Hepatocyte (in vitro differentiated cells): ENCODE results near the gene ART3. TPM values are rescaled to one million over a fixed set of nuclear protein-coding genes. Genes with fewer than 3 reads are reported as not detected.

Source experiments
- DNase-seq: peaks from one replicate; pipeline ENCODE4 v3.0.0-alpha.2; 2016; ENCODE audit warnings: low spot score
- H2AFZ ChIP-seq: fragments of 200-600 bp; sonication (generic); 2 replicates; pipeline ENCODE4 v1.6.0; 2016; ENCODE audit warnings: antibody characterized with exemption, mild to moderate bottlenecking
- H3K27ac ChIP-seq: fragments of 200-600 bp; sonication (generic); 2 replicates; pipeline ENCODE4 v1.5.1; 2016; ENCODE audit warnings: mild to moderate bottlenecking
- H3K27me3 ChIP-seq: fragments of 200-600 bp; sonication (generic); 2 replicates; pipeline ENCODE4 v1.6.1; 2016
- H3K36me3 ChIP-seq: fragments of 200-600 bp; sonication (generic); replicated peaks from 2 replicates; pipeline ENCODE4 v1.5.1; 2016; ENCODE audit warnings: low read depth; ENCODE audit not compliant: insufficient read depth
- H3K4me1 ChIP-seq: fragments of 200-600 bp; sonication (generic); 2 replicates; pipeline ENCODE4 v1.5.1; 2016; ENCODE audit warnings: mild to moderate bottlenecking, moderate library complexity; ENCODE audit not compliant: insufficient read depth
- H3K4me2 ChIP-seq: fragments of 200-600 bp; sonication (generic); 2 replicates; pipeline ENCODE4 v1.6.0; 2016
- H3K4me3 ChIP-seq: fragments of 200-600 bp; sonication (generic); 2 replicates; pipeline ENCODE4 v1.5.1; 2016; ENCODE audit warnings: mild to moderate bottlenecking
- H3K79me2 ChIP-seq: fragments of 200-600 bp; sonication (generic); 2 replicates; pipeline ENCODE4 v1.6.0; 2017; ENCODE audit warnings: mild to moderate bottlenecking
- H3K9me2 ChIP-seq: fragments of 200-600 bp; sonication (generic); replicated peaks from 2 replicates; pipeline ENCODE4 v1.6.0; 2017; ENCODE audit warnings: mild to moderate bottlenecking; ENCODE audit not compliant: insufficient read depth
- H3K9me3 ChIP-seq: fragments of 200-600 bp; sonication (generic); 2 replicates; pipeline ENCODE4 v1.5.1; 2016; ENCODE audit warnings: low read depth, mild to moderate bottlenecking
- H4K20me1 ChIP-seq: fragments of 200-600 bp; sonication (generic); 2 replicates; pipeline ENCODE4 v1.6.0; 2016; ENCODE audit warnings: mild to moderate bottlenecking; ENCODE audit not compliant: insufficient read depth, poor library complexity, severe bottlenecking
- EZH2 ChIP-seq: fragments of 200-600 bp; sonication (generic); IDR thresholded peaks from 2 replicates; pipeline ENCODE4 v1.6.1; 2016; ENCODE audit warnings: antibody characterized with exemption, mild to moderate bottlenecking, borderline replicate concordance
- EZH2phosphoT487 ChIP-seq: fragments of 200-600 bp; sonication (generic); IDR thresholded peaks from one replicate; pipeline ENCODE4 v1.6.1; 2018; ENCODE audit warnings: antibody characterized with exemption, mild to moderate bottlenecking, low read depth, moderate library complexity; ENCODE audit not compliant: unreplicated experiment, severe bottlenecking
- WGBS: methylation state at CpG from one replicate; pipeline ENCODE4 v1.1.6; 2016; ENCODE audit warnings: low lambda C conversion rate; ENCODE audit errors: missing lambda C conversion rate; 5-methylcytosine and 5-hydroxymethylcytosine counted together
- polyA plus RNA-seq: library from polyadenylated mRNA; unstranded; fragments of >200 nt; fragmentation: Nextera tagmentation; extraction: Ambion mirVana; gene quantifications from 2 replicates; pipeline ENCODE4 v1.2.1, GENCODE V29; 2016
- total RNA-seq: library from RNA; depleted of rRNA; stranded (reverse); fragments of >200 nt; gene quantifications from 2 replicates; pipeline ENCODE4 v1.2.3, GENCODE V29; 2014
- TF ChIP-seq, protein P1 (sequence below): fragments of 200-600 bp; sonication (generic); IDR thresholded peaks from 2 replicates; pipeline ENCODE4 v1.5.1; 2016; ENCODE audit warnings: antibody characterized with exemption, mild to moderate bottlenecking; ENCODE audit not compliant: poor library complexity

ART3 gene
- total and polyA plus RNA-seq, 2 experiments from 2014 or later = 0.90 to 2.8 TPM

DNA sequence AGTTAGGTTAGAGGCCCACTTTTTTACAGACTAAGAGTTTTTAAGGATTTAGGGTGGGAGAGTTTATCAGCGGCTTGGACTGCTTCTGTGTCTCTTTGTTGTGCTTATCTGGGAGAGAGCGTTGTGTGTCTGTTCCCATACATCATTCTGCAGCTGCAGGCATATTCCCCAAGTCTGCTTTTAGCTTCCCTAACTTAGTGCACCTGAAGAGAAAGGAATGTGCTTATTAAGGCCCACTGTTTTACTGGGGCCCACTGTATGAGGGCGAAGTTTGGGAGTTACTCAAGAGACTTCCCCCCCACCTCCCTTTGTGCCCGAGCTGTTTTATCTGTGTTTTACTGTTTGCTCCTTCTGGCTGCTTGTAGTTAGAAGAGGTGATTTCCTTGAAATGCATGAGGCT is 31.9 kb downstream of the ART3 start:
- Histone ChIP-seq H3K4me2 (no peak overlapping the region), H2AFZ (no peak overlapping the region), H3K27ac (no peak overlapping the region), H3K79me2 (no peaks in the 10 kb centered on the region), H3K9me3 (no peaks in the 10 kb centered on the region), H3K4me1 (no peaks in the 10 kb centered on the region), H4K20me1 (no peaks in the 10 kb centered on the region), H3K36me3 (no peaks in the 10 kb centered on the region), H3K4me3 (no peak overlapping the region), H3K27me3 (no peaks in the 10 kb centered on the region), H3K9me2 (no peaks in the 10 kb centered on the region)
- no peak for TF ChIP-seq EZH2
- TF ChIP-seq, protein P1, sequence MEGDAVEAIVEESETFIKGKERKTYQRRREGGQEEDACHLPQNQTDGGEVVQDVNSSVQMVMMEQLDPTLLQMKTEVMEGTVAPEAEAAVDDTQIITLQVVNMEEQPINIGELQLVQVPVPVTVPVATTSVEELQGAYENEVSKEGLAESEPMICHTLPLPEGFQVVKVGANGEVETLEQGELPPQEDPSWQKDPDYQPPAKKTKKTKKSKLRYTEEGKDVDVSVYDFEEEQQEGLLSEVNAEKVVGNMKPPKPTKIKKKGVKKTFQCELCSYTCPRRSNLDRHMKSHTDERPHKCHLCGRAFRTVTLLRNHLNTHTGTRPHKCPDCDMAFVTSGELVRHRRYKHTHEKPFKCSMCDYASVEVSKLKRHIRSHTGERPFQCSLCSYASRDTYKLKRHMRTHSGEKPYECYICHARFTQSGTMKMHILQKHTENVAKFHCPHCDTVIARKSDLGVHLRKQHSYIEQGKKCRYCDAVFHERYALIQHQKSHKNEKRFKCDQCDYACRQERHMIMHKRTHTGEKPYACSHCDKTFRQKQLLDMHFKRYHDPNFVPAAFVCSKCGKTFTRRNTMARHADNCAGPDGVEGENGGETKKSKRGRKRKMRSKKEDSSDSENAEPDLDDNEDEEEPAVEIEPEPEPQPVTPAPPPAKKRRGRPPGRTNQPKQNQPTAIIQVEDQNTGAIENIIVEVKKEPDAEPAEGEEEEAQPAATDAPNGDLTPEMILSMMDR = no peak
- TF ChIP-seq EZH2phosphoT487 = no peak
- 31% methylated on average over 4 of the region's 4 CpGs for WGBS
- no peak for DNase-seq

DNA sequence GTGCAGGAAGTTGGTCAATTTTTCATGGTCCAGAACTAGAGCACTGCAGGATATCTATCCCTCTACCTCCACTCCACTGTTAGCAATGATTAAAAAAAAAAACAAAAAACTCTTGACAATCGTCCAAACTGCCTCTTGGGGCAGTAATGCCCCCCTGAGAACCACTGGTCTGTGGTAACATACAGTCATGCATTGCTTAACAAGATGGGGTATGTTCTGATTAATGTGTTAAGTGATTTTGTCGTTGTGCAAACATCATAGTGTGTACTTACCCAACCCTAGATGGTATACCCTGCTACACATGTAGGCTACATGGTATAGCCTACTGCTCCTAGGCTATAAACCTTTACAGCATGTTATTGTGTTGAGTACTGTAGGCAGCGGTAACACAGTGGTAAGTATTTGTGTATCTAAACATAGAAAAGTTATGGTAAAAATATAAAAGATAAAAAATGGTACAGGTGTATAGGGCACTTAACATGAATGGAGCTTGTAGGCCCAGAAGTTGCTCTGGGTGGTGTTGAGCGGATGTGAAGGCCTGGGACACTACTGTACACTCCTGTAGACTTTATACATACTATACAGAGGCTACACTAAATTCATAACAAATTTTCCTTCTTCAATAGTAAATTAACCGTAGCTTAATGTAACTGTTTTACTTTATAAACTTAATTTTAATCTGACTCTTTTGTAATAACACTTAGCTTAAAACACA is 34.1 kb downstream of the ART3 start:
- no peaks in the 10 kb centered on the region for H3K27me3 ChIP-seq
- no peak overlapping the region for H3K4me2 ChIP-seq
- H3K27ac ChIP-seq = no peak overlapping the region
- TF ChIP-seq EZH2phosphoT487 = no peak
- no peak for TF ChIP-seq EZH2
- TF ChIP-seq, protein P1 = no peak
- H3K9me2 ChIP-seq = no peaks in the 10 kb centered on the region
- H3K4me1 ChIP-seq = no peaks in the 10 kb centered on the region
- no peaks in the 10 kb centered on the region for H3K9me3 ChIP-seq
- no peaks in the 10 kb centered on the region for H3K79me2 ChIP-seq
- H2AFZ ChIP-seq = no peak overlapping the region
- H3K36me3 ChIP-seq = no peaks in the 10 kb centered on the region
- WGBS = 72% methylated on average over 5 of the region's 5 CpGs
- H4K20me1 ChIP-seq = no peaks in the 10 kb centered on the region
- no peak overlapping the region for H3K4me3 ChIP-seq
- no peak for DNase-seq

DNA sequence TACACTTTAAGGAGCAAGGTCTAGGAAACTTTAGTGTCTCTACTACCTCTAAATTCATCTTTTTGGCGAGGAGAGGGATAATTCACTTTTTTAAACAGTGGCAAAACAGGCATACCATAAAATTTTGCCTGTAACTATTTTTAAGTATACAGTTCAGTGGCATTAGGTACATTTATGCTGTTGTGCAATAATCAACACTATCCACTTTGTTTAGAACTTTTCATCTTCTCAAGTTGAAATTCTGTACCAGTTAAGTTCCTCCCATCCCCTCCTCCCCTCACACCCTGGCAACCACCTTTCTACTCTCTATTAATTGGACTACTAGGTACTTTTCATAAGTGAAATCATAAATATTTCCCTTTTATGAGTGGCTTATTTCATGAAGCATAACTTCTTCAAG is 42.3 kb downstream of the ART3 start:
- no peak for DNase-seq
- H3K9me2 ChIP-seq = no peaks in the 10 kb centered on the region
- H3K27ac ChIP-seq = no peak overlapping the region
- TF ChIP-seq EZH2 = no peak
- TF ChIP-seq EZH2phosphoT487 = no peak
- TF ChIP-seq, protein P1 = no peak
- no peaks in the 10 kb centered on the region for H3K4me1 ChIP-seq
- 100% methylated on average over 1 of the region's 1 CpG for WGBS
- H4K20me1 ChIP-seq = no peaks in the 10 kb centered on the region
- no peak overlapping the region for H3K4me2 ChIP-seq
- no peaks in the 10 kb centered on the region for H3K27me3 ChIP-seq
- no peaks in the 10 kb centered on the region for H3K36me3 ChIP-seq
- no peak overlapping the region for H3K4me3 ChIP-seq
- no peak overlapping the region for H2AFZ ChIP-seq
- no peaks in the 10 kb centered on the region for H3K9me3 ChIP-seq
- H3K79me2 ChIP-seq = no peaks in the 10 kb centered on the region
